Endodermal cell (in vitro differentiated cells): Measurements from ENCODE around the gene PARP9. TPM values are rescaled to one million over a fixed set of nuclear protein-coding genes. Genes with fewer than 3 reads are reported as not detected.

Source experiments
- DNase-seq: peaks from one replicate; pipeline ENCODE4 v3.0.0-alpha.2; 2017
- H3K27ac ChIP-seq: 2 replicates; pipeline ENCODE4 v1.5.1; 2013; ENCODE audit warnings: mild to moderate bottlenecking, low read depth, low read length, moderate library complexity
- H3K27me3 ChIP-seq: 2 replicates; pipeline ENCODE4 v1.6.1; 2013; ENCODE audit warnings: mild to moderate bottlenecking, low read length, moderate library complexity; ENCODE audit not compliant: insufficient read depth, control insufficient read depth, poor library complexity, severe bottlenecking
- H3K36me3 ChIP-seq: 2 replicates; pipeline ENCODE4 v1.7.0; 2013; ENCODE audit warnings: mild to moderate bottlenecking, low read length, moderate library complexity; ENCODE audit not compliant: control insufficient read depth, insufficient read depth
- H3K4me1 ChIP-seq: one replicate; pipeline ENCODE4 v1.7.0; 2013; ENCODE audit warnings: low read length; ENCODE audit not compliant: control insufficient read depth, insufficient read depth
- H3K4me3 ChIP-seq: 2 replicates; pipeline ENCODE4 v1.5.1; 2013; ENCODE audit warnings: mild to moderate bottlenecking, low read length, moderate library complexity
- H3K9ac ChIP-seq: 2 replicates; pipeline ENCODE4 v1.6.1; 2013; ENCODE audit warnings: mild to moderate bottlenecking, low read length, moderate library complexity; ENCODE audit not compliant: poor library complexity, severe bottlenecking; ENCODE audit errors: extremely low read depth
- H3K9me3 ChIP-seq: 2 replicates; pipeline ENCODE4 v1.6.1; 2013; ENCODE audit warnings: mild to moderate bottlenecking, low read length, moderate library complexity; ENCODE audit not compliant: control insufficient read depth
- H3K27ac Mint-ChIP-seq: 2 replicates; pipeline ENCODE4 v1.8.0; 2020; ENCODE audit warnings: mixed read lengths
- H3K27me3 Mint-ChIP-seq: 2 replicates; pipeline ENCODE4 v1.8.0; 2021; ENCODE audit warnings: mild to moderate bottlenecking, mixed read lengths; ENCODE audit not compliant: insufficient read depth
- H3K36me3 Mint-ChIP-seq: 2 replicates; pipeline ENCODE4 v1.8.0; 2020; ENCODE audit warnings: low read depth, mixed read lengths
- H3K4me1 Mint-ChIP-seq: 2 replicates; pipeline ENCODE4 v1.8.0; 2020; ENCODE audit warnings: mixed read lengths
- H3K4me3 Mint-ChIP-seq: 2 replicates; pipeline ENCODE4 v1.8.0; 2020; ENCODE audit warnings: mild to moderate bottlenecking, moderate library complexity, mixed read lengths
- H3K9me3 Mint-ChIP-seq: 2 replicates; pipeline ENCODE4 v1.8.0; 2020; ENCODE audit warnings: mild to moderate bottlenecking, mixed read lengths
- CTCF ChIP-seq: fragments of 200-600 bp; sonication (generic); conservative IDR thresholded peaks from 2 replicates; pipeline ENCODE4 v1.5.0; 2021; ENCODE audit warnings: antibody characterized with exemption, mild to moderate bottlenecking
- WGBS, 2 experiments: methylation state at CpG; one replicate each; pipeline versions ENCODE4 v1.1.5 to v1.1.7; 2013; ENCODE audit warnings: missing lambda C conversion rate in 2 of 2, mixed read lengths in 1 of 2; ENCODE audit not compliant: insufficient coverage in 1 of 2, insufficient read length in 1 of 2; 5-methylcytosine and 5-hydroxymethylcytosine counted together
- long read RNA-seq, 4 experiments: library from polyadenylated mRNA in 2 of 4; library from RNA in 1 of 4; library from capped mRNA in 1 of 4; stranded (forward) in 3 of 4; unstranded in 1 of 4; transcript quantifications; one replicate each; pipeline ENCODE4 v2.0.0, GENCODE V29; 2020 to 2021; ENCODE audit warnings: inconsistent platforms in 1 of 4
- polyA plus RNA-seq, 2 experiments: library from polyadenylated mRNA; stranded (reverse); fragments of 50-300 nt; gene quantifications; one replicate each; pipeline ENCODE4 v1.2.3, GENCODE V29; 2013
- total RNA-seq, 2 donors: library from RNA; stranded (reverse); fragmentation: NEBNext Ultra II Directional in 1 of 2; extraction: Animal tissue kit (Norgen Biotek cat#: 25700) in 1 of 2; gene quantifications; 2 replicates in 1 of 2; 3 replicates in 1 of 2; pipeline ENCODE4 v1.2.1, GENCODE V29; 2021

PARP9 gene
- total RNA-seq: 1 to 10 TPM; 3.7 to 4.3 TPM
- 0.96 TPM for polyA plus RNA-seq (2013, experiment 1 of 2)
- 0.99 TPM for polyA plus RNA-seq (2013, experiment 2 of 2)
- long read RNA-seq, experiment 1, partial matches to known transcripts: 1 of 3 reads
- long read RNA-seq, experiment 1, other reads (novel, unspliced or antisense): 1 of 3 reads
- long read RNA-seq, experiment 2, partial matches to known transcripts: 0 of 6 reads
- long read RNA-seq, experiment 2, other reads (novel, unspliced or antisense): 6 of 6 reads
- long read RNA-seq, experiment 3, full-length matches to known transcripts: 14 of 33 reads
- long read RNA-seq, experiment 3, partial matches to known transcripts: 8 of 33 reads
- long read RNA-seq, experiment 3, other reads (novel, unspliced or antisense): 11 of 33 reads
- long read RNA-seq, experiment 4: 0 reads

- H3K27ac Mint-ChIP-seq: peak within 1 kb of the TSS; percentile 22
- no peaks in the 10 kb centered on the region for H3K9me3 Mint-ChIP-seq
- H3K36me3 ChIP-seq: no peaks in the 10 kb centered on the region
- H3K36me3 Mint-ChIP-seq: no peaks in the 10 kb centered on the region
- H3K9me3 ChIP-seq: no peaks in the 10 kb centered on the region
- WGBS, 2 experiments: 4 to 9% methylated on average over 7 to 56 of the region's 56 CpGs
- H3K27me3 ChIP-seq: peaks cover 7% of the 10 kb centered on the region
- H3K27me3 Mint-ChIP-seq: no peaks in the 10 kb centered on the region
- H3K4me1 ChIP-seq: no peaks in the 10 kb centered on the region
- peak within 1 kb of the TSS; percentile 47 for H3K9ac ChIP-seq
- peak within 1 kb of the TSS; percentile 66 for H3K4me3 Mint-ChIP-seq
- TF ChIP-seq CTCF: no peak
- H3K27ac ChIP-seq: no peak within 1 kb of the TSS
- H3K4me3 ChIP-seq: peak within 1 kb of the TSS; percentile 77
- H3K4me1 Mint-ChIP-seq: peaks cover 21% of the 10 kb centered on the region
- DNase-seq: peak; percentile 87
These were observed at the start of gene PARP9, which contains the start of gene DTX3L for GRCh38 chr3:122564155-122564912. Gene PARP9 (minus strand): TSS chr3:122564300. CDS start chr3:122559620, 4,680 bp downstream. Gene DTX3L (plus strand): TSS chr3:122564338. CDS start chr3:122564427, 89 bp downstream.

- Mint-ChIP-seq H3K4me3 (no peak overlapping the region), H3K36me3 (no peaks in the 10 kb centered on the region), H3K4me1 (peaks cover 13% of the 10 kb centered on the region), H3K27me3 (no peaks in the 10 kb centered on the region), H3K9me3 (no peaks in the 10 kb centered on the region), H3K27ac (no peak overlapping the region)
- WGBS, 2 experiments: 93 to 97% methylated on average over 3 to 5 of the region's 5 CpGs
- Histone ChIP-seq H3K27ac (no peak overlapping the region), H3K9ac (no peak overlapping the region), H3K36me3 (no peaks in the 10 kb centered on the region), H3K9me3 (no peaks in the 10 kb centered on the region), H3K4me1 (peaks cover 3% of the 10 kb centered on the region), H3K27me3 (no peaks in the 10 kb centered on the region), H3K4me3 (no peak overlapping the region)
- TF ChIP-seq CTCF: no peak
- no peak for DNase-seq
These were observed 48.6 kb upstream of the PARP9 start for GRCh38 chr3:122612696-122613095.

GRCh38 chr3:122609798-122610559, 45.9 kb upstream of the PARP9 start:
- Histone ChIP-seq H3K9me3 (no peaks in the 10 kb centered on the region), H3K9ac (no peak overlapping the region), H3K36me3 (no peaks in the 10 kb centered on the region), H3K4me3 (no peak overlapping the region), H3K4me1 (no peaks in the 10 kb centered on the region), H3K27ac (no peak overlapping the region), H3K27me3 (no peaks in the 10 kb centered on the region)
- DNase-seq: no peak
- no peak for TF ChIP-seq CTCF
- Mint-ChIP-seq H3K27ac (no peak overlapping the region), H3K36me3 (no peaks in the 10 kb centered on the region), H3K4me3 (no peak overlapping the region), H3K4me1 (peaks cover 4% of the 10 kb centered on the region), H3K27me3 (no peaks in the 10 kb centered on the region), H3K9me3 (no peaks in the 10 kb centered on the region)
- 91 to 95% methylated on average over 6 to 7 of the region's 7 CpGs for WGBS, 2 experiments
